Prostate gland (tissue), 2 donors: ENCODE results near the gene MAN2C1. TPM values are rescaled to one million over a fixed set of nuclear protein-coding genes. Genes with fewer than 3 reads are reported as not detected.

Experiments used
- DNase-seq: peaks from one replicate; pipeline ENCODE4 v3.0.0-alpha.2; 2019; ENCODE audit warnings: low spot score
- H3K27ac ChIP-seq, 2 donors: fragments of 200-600 bp; sonication (generic); 2 replicates each; pipeline ENCODE4 v1.5.1; 2017 to 2019
- H3K27me3 ChIP-seq: fragments of 200-600 bp; sonication (generic); replicated peaks from 2 replicates; pipeline ENCODE4 v1.5.1; 2019; ENCODE audit not compliant: insufficient read depth
- H3K36me3 ChIP-seq, 2 donors: fragments of 200-600 bp; sonication (generic); 1 replicate in 1 of 2; 2 replicates in 1 of 2; pipeline versions ENCODE4 v1.5.1 to v1.8.1; 2017 to 2019
- H3K4me1 ChIP-seq: fragments of 200-600 bp; sonication (generic); replicated peaks from 2 replicates; pipeline ENCODE4 v1.5.1; 2019
- H3K4me3 ChIP-seq, 2 donors: fragments of 200-600 bp; sonication (generic); 2 replicates each; pipeline ENCODE4 v1.5.1; 2017 to 2019
- H3K9me3 ChIP-seq: fragments of 200-600 bp; sonication (generic); 2 replicates; pipeline ENCODE4 v1.5.1; 2017
- CTCF ChIP-seq, 4 experiments: fragments of 200-600 bp in 2 of 4; fragments of 450-650 bp in 2 of 4; sonication (generic) in 2 of 4; IDR thresholded peaks; 1 replicate in 3 of 4; 2 replicates in 1 of 4; pipeline ENCODE4 v1.5.1; 2016 to 2019; ENCODE audit warnings: antibody characterized with exemption in 4 of 4, mild to moderate bottlenecking in 2 of 4, moderate library complexity in 2 of 4
- POLR2A ChIP-seq: fragments of 450-650 bp; IDR thresholded peaks from one replicate; pipeline ENCODE4 v1.6.1; 2016; ENCODE audit warnings: antibody characterized with exemption, mild to moderate bottlenecking
- POLR2AphosphoS5 ChIP-seq: sonication (generic); formaldehyde crosslinking; IDR thresholded peaks from one replicate; pipeline ENCODE4 v1.6.1; 2017; ENCODE audit warnings: antibody characterized with exemption
- WGBS: methylation state at CpG from one replicate; pipeline ENCODE4 v1.1.5; 2018; 5-methylcytosine and 5-hydroxymethylcytosine counted together
- intact Hi-C: fragments of 100-400 bp; cut with DNase I; formaldehyde crosslinking; loops from one replicate; pipeline ENCODE4 v1.14.2; 2022
- total RNA-seq, 2 donors: library from RNA; depleted of rRNA; stranded (reverse); fragments of >200 nt; gene quantifications; one replicate each; pipeline ENCODE4 v1.1.0, GENCODE V29; 2016

Gene MAN2C1
- total RNA-seq, result 100 to 1,000 TPM; 184 to 238 TPM

- Histone ChIP-seq H3K27me3 (no peaks in the 10 kb centered on the region), H3K4me1 (peaks cover 4% of the 10 kb centered on the region), H3K4me3 (peak within 1 kb of the TSS; percentile 74 to 83), H3K27ac (peak within 1 kb of the TSS; percentile 94 to 95), H3K36me3 (peaks cover 0 to 6% of the 10 kb centered on the region in 2 donors), H3K9me3 (no peaks in the 10 kb centered on the region)
- intact Hi-C loops, result loop anchor here (1.0 to 5.0 kb wide), 3 partner anchors 83 to 269 kb away; partner anchors contain the start of gene SIN3A
- WGBS, result 0% methylated on average over 41 of the region's 67 CpGs
- TF ChIP-seq POLR2A (peak; percentile 87), POLR2AphosphoS5 (peak; percentile 92), CTCF (IDR thresholded peaks at IDR 0.05) (peak; percentile 74 to 93 (median 91))
- peak; percentile 97 for DNase-seq
Observed at GRCh38 chr15:75367913-75368688, at the start of gene MAN2C1. Gene MAN2C1 (minus strand): TSS chr15:75368607. CDS start chr15:75368583, 24 bp downstream.

DNA sequence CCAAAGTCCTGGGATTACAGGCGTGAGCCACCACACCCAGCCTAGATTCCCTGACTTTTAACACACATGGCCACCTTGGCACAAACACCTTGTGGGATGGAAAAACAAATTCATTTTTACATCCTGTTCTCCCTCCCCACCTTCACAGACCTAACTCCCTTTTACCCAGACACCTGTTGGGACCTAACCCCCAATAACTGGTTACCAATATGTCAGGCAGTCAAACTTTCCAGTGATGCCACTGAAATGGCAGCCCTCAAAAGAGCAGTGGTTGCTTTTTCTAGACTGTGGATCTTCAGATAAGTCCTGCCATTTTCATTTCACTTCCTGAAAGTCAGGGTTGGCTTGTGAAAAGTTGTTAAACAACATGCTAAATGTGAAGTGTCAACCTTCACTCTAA lies 48.2 kb upstream of the MAN2C1 start:
- no peaks in the 10 kb centered on the region for H3K9me3 ChIP-seq
- intact Hi-C loops, result no loop called here
- peaks cover 5% of the 10 kb centered on the region in 2 donors for H3K36me3 ChIP-seq
- DNase-seq, result no peak
- H3K4me1 ChIP-seq, result peaks cover 6% of the 10 kb centered on the region
- WGBS, result 95% methylated on average over 1 of the region's 1 CpG
- TF ChIP-seq CTCF (IDR thresholded peaks at IDR 0.05), result no peak
- no peak for TF ChIP-seq POLR2AphosphoS5
- no peak for TF ChIP-seq POLR2A
- H3K27me3 ChIP-seq, result no peaks in the 10 kb centered on the region
- peak overlapping the region in 1 of 2 donors; percentile 26 for H3K27ac ChIP-seq
- no peak overlapping the region for H3K4me3 ChIP-seq

GRCh38 chr15:75410196-75410595 lies 41.8 kb upstream of the MAN2C1 start:
- H3K4me3 ChIP-seq, result no peak overlapping the region
- H3K4me1 ChIP-seq, result peaks cover 3% of the 10 kb centered on the region
- TF ChIP-seq CTCF (IDR thresholded peaks at IDR 0.05) (no peak), POLR2A (no peak), POLR2AphosphoS5 (no peak)
- intact Hi-C loops, result no loop called here
- H3K9me3 ChIP-seq, result no peaks in the 10 kb centered on the region
- H3K27ac ChIP-seq, result no peak overlapping the region
- DNase-seq, result no peak
- H3K36me3 ChIP-seq, result peaks cover 9 to 30% of the 10 kb centered on the region in 2 donors
- H3K27me3 ChIP-seq, result no peaks in the 10 kb centered on the region
- 91% methylated on average over 6 of the region's 6 CpGs for WGBS

DNA sequence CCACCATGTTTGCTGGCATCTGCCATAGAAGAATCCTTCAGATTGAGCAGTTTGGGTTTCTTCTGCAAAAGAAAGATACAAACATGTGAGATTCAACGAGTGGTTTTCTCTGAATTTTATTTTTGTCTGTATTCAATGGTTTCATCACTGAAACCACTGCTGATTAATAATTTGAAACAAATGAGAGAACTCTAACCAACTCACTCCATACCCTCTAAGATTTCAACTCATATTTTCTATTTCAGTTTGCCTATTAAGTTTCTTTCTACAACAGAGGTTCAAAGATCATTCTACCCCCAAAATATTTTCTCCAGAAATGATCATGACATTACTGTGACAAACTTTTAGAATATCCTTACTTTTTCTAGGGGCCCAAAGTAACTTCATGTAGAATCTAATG lies 38.7 kb upstream of the MAN2C1 start:
- intact Hi-C loops, result no loop called here
- no peak overlapping the region for H3K27ac ChIP-seq
- peaks cover 4 to 30% of the 10 kb centered on the region in 2 donors for H3K36me3 ChIP-seq
- no peaks in the 10 kb centered on the region for H3K4me1 ChIP-seq
- TF ChIP-seq CTCF (IDR thresholded peaks at IDR 0.05) (no peak), POLR2AphosphoS5 (no peak), POLR2A (no peak)
- H3K4me3 ChIP-seq, result no peak overlapping the region
- no peak for DNase-seq
- no peaks in the 10 kb centered on the region for H3K27me3 ChIP-seq
- WGBS, result 87% methylated on average over 1 of the region's 1 CpG
- H3K9me3 ChIP-seq, result no peaks in the 10 kb centered on the region

DNA sequence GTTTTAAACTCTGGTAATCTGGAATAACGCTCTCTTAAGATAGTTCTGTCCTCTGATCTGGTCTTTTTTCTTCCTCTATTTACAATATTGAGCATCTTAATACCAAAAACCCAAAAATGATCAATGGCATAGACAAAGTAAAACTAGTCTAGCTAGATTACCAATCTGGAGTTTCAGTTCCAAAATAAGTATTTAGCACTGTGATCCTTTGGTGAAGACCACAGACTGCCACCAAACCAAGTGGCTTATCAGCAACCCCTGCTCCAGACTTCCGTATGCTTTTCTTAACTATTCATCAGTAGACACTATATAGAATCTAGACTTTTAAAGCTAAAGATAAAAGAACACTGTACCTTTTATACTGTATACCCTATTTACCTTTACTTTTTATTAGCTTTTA lies 35.5 kb upstream of the MAN2C1 start:
- Histone ChIP-seq H3K9me3 (no peaks in the 10 kb centered on the region), H3K4me1 (no peaks in the 10 kb centered on the region), H3K27me3 (no peaks in the 10 kb centered on the region), H3K36me3 (peaks cover 0 to 7% of the 10 kb centered on the region in 2 donors), H3K27ac (no peak overlapping the region), H3K4me3 (no peak overlapping the region)
- WGBS, result 64% methylated on average over 2 of the region's 2 CpGs
- intact Hi-C loops, result no loop called here
- no peak for DNase-seq
- no peak for TF ChIP-seq POLR2A
- no peak for TF ChIP-seq POLR2AphosphoS5
- TF ChIP-seq CTCF (IDR thresholded peaks at IDR 0.05), result no peak
